HG02938 (cell line): ENCODE results near the gene SCN1B.
"Not testable (repeated sequence)": the region's sequence is repeated elsewhere in the genome, so short reads cannot be mapped to it uniquely, and the experiment has no call there.

Experiments used
- ATAC-seq: cut with Tn5 transposase; IDR thresholded peaks from one replicate; pipeline ENCODE4 v1.9.1; 2021; ENCODE audit warnings: mild to moderate bottlenecking, moderate library complexity; ENCODE audit not compliant: unreplicated experiment

SCN1B gene

DNA sequence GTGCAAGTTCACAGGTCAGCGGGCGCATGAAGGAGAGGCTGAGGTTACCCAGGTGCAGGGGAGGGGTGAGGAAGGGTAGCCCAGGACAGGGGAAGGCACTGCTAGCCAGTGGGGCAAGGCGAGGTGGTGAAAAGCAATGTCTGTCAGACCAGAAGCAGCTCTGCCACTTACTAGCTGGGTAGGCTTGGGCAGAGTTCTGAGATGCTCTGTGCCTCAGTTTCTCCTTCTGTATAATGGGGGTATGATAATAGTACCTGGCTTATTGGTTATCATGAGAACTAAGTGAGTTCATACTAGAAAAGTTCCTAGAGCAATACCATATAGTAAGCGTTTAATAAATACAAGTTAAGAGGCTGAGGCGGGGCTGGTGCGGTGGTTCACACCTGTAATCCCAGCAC lies 14.3 kb upstream of the SCN1B start:
- ATAC-seq: no peak

DNA sequence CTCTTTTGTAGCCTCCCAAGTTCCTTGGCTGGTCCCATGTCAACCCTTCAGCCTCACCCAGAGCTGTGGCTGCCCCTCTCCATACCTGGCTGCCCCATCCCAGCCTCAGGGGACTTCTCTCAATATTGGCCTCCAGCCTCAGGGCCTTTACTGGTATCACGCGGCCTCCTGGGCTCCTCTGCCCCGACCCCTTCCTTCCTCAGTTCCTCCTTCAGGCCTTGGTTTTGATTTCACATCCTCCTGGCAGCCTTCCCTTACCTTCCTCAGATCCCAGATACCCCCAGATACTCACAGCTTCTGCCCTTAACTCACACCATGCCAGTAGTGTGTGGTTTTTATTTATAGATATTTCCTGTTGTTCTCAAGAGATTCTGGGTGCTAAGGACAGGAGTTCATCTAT lies 12.8 kb upstream of the SCN1B start:
- ATAC-seq: no peak

DNA sequence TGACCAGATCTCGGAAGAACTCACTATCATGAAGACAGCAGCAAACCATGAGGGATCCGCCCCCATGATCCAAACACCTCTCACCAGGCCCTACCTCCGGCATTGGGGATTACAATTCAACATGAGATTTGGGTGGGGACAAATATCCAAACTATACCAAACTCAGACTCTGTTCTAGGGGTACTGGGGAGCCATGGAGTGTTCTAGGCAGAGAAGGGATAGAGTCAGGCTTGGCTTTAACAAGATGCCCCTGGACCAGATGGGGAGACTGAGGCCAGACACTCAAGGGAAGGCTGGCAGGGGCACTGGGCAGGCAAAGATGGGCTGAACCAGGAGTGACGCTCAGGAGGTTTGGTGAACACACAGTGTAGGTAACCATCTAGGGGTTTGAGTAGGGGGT lies 11.9 kb upstream of the SCN1B start:
- no peak for ATAC-seq

DNA sequence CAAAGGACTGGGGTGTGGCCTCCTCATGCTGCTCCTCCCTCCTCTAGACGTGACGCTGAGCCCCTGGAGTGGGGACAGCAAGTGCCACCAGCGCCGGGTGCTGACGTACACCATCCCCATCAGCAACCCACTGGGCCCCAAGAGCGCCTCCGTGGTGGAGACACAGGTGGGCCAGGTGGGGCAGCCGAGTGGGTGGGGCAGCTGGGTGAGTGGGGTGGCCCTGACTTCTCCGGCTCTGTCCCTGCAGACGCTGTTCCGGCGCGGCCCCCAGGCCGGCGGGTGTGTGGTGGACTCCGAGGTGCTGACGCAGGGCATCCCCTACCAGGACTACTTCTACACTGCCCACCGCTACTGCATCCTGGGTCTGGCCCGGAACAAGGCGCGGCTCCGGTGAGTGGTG lies 11.1 kb upstream of the SCN1B start:
- ATAC-seq: no peak

DNA sequence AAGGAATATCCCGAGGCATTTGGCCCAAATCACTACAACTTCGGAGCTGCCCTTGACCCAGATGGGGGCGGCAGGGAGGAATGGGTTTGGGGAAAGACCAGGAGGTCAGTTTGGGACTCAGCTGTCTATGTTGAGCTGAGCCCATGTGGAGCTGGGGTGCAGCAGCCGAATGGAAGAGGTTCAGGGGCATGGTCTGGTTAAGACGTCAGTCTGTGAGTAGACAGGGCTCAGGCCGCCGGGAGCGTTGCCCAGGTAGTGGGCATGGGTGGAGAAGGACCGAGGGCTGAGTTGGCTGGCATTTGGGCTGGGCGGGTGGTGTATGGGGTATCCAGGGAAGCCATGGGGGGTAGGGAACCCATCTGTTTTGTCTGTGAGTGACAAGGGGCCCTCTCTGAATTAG lies 9.3 kb upstream of the SCN1B start:
- no peak for ATAC-seq

DNA sequence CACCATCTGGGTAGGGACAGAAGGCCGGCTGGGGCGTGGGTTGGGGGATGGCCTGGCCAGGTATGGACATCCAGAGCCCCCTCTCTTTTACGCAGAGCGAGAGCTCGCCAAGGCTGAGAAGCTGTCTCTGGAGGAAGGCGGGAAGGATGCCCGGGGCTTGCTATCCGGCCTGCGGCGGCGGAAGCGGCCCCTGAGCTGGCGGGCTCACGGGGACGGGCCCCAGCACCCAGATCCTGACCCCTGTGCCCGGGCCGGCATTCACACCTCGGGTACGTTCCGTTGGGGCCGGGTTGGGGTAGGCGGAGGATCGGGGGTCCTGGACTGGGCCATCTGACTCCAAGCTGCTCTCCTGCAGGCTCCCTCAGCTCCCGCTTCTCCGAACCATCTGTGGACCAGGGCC lies 8.7 kb upstream of the SCN1B start:
- ATAC-seq: no peak

DNA sequence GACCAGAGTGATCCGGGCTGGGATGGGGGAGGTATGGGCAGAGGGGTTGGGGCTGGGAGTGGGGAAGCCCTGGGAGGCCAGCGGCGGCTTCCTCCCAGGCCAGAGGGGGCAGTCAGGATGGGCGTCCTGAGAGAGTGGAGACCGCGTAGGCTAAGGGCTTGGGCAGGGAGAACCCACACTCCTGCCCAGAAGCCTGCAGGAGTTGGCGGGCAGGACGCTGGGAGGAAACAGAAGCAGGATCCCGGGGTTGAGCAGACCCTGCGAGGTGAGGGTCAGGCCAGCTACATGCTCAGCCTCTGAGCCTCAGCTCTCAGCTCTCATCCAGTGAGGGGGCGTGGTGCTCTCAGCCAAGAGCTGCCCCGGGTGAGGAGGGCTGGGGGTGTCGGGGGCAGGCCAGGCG lies 7.8 kb upstream of the SCN1B start:
- no peak for ATAC-seq

DNA sequence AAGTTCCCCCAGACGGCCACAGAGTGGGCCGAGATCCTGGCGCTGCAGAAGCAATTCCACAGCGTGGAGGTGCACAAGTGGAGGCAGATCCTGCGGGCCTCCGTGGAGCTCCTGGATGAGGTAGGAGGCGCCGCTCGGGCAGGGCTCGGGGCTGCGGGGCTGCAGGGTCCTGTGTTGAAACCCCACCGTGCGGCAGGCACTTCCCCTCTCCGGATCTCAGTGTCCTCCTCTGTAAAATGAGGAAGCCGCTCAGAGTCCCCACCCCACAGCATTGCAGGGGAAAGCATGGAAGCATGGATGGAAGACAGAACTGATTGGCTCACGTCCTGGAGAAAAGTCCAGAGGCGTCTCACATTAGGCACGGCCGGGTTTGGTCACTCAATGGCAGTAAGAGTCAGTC lies 6.8 kb upstream of the SCN1B start:
- ATAC-seq: no peak

DNA sequence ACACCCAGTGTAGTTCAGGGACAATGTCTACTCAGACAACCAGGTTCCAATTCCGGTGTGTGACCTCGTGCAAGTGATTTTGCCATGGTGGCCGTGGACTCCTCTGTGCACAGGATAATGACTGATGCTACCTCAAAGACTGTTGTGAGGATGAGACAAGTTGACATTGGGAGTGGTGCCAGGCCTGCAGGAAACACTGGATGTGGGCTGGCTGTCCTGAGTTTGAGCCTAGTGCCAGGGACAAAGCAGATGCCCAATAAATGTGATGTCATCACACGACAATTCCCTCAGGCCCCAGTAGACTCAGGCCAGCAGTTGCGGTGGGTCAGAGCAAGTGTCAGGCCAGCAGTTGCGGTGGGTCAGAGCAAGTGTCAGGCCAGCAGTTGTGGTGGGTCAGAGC lies 6.2 kb upstream of the SCN1B start:
- no peak for ATAC-seq

DNA sequence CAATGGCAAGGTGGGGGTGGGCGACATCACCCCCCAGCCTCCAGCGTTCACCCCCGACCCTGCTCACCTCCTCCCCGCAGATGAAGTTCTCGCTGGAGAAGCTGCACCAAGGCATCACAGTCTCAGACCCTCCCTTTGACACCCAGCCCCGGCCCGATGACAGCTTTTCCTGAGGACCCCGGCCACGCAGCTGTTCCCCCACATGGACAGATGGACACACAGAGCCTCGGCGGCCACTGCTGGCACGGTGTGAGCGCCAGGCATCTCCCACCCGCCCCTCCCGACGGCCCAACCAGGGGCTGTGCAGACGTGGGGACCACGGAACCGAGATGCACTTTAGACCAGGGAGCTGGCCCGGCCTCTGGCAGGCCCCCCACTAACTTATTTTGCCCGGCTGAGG lies 4.3 kb upstream of the SCN1B start:
- no peak for ATAC-seq

DNA sequence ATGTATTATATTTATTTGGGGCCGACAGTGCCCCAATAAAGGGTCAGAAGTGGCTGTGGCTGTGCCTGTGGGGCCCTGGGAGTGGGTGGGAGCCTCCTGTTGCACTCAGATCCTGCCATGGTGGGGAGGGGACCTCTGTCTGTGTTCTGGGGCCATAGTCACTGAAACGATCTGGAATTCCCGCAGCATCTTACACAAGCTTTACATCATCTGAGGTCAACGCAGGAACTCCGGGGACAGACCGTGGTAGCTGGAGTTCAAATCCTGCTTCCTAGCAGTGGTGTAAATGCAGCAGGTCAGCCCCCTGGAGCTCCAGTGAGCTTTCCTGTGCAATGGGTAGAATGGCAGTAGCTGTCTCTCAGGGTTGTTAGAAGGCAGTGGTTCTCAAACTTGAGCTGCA lies 3.9 kb upstream of the SCN1B start:
- no peak for ATAC-seq

DNA sequence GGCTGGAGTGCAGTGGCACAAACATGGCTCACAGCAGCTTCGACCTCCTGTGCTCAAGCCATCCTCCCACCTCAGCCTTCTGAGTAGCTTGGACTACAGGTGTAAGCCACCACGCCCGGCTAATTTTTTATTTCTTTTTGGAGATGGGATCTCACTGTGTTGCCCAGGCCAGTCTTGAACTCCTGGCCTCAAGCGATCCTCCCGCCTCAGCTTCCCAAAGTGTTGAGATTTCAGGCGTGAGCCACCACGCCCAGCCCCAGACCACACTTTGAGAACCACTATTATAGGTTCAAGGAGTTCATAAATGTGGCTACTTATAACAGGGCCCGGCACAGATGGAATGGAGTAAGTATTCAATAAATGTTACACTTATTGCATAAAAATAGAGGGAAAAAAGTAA lies 3.3 kb upstream of the SCN1B start:
- no peak for ATAC-seq

DNA sequence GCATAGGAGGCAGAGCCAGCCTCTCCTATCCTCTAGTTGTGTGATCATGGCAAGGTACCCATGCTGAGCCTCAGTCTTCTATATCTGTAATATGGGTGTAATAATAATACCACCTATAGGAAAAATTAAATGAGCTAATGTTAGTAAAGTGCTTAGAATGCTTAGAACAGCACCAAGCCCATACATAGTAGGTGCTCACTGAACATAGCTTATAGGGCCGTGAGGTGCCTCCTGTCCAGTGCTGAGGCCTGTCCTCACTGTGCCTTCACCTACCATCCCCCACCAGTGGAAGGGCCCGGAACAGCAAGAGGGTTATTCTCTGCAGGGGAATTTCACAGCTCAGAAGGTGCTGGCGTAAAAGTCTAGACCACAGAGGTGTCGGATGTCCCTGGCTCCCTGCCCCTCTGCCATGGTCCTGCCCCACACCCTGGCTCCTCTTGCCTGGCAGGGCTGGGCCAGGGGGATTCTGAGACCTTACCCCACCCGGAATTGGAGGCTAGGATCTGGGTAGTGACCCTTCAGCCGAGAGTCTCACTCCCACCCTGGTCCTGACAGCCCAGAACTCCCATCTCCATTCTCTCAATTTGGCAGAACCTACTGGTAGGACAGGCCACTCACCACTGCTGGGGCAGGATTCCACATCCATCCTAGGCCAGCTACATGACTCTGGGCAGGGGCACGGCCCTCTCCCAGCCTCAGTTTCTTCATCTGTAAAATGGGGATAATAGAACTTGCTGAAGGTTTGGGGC lies 2.2 kb upstream of the SCN1B start:
- no peak for ATAC-seq

DNA sequence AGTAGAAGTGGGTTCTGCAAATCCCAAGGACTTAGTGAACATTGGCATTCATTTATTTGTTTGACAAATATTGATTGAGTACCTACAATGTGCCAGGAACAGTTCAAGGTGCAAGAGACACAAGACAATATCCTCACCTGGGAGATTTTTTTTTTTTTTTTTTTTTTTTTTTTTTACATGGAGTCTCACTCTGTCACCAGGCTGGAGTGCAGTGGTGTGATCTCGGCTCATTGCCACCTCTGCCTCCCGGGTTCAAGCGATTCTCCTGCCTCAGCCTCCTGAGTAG lies 1.7 kb upstream of the SCN1B start:
- not testable (repeated sequence) for ATAC-seq

DNA sequence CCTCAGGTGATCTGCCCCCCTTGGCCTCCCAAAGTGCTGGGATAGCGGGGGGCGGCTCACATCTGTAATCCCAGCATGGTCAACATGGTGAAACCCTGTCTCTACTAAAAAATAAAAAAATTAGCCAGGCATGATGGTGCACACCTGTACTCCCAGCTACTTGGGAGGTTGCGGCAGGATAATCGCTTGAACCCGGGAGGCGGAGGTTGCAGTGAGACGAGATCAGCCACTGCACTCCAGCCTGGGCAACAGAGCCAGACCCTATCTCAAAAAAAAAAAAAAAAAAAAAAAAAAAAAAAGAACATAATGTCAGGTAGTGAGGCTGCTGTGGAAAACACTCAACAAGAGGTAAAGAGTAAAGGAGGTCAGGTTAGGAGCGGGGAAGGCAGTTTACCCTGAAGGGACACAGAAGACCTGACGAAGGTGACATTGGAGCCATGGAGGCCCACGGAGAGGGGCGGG lies 964 bp upstream of the SCN1B start:
- ATAC-seq: not testable (repeated sequence)

DNA sequence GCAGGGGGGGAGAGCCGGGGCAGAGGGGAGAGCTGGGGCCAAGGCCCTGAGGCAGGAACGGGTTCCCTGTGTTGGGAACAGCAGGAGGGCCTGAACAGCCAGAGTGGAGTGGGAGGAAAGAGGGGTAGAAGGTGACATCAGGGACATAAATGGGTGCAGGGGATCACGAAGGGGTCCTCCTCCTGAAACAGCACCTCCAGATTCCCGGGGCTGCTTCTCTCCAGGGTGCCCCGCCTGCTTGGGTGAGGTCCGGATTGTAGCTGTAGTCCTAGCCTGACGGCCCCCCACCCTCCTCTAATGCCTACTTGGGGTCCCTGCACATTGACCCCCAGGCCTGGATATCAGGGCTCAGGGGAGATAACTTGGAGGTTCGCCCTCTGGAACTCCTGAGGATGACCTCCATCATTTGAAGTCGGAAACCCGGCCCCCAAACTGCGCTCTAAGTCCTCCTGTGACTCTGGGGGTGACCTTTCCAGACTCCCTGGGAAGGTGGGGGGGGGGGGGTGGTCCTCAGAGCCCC lies 473 bp upstream of the SCN1B start:
- ATAC-seq: no peak

DNA sequence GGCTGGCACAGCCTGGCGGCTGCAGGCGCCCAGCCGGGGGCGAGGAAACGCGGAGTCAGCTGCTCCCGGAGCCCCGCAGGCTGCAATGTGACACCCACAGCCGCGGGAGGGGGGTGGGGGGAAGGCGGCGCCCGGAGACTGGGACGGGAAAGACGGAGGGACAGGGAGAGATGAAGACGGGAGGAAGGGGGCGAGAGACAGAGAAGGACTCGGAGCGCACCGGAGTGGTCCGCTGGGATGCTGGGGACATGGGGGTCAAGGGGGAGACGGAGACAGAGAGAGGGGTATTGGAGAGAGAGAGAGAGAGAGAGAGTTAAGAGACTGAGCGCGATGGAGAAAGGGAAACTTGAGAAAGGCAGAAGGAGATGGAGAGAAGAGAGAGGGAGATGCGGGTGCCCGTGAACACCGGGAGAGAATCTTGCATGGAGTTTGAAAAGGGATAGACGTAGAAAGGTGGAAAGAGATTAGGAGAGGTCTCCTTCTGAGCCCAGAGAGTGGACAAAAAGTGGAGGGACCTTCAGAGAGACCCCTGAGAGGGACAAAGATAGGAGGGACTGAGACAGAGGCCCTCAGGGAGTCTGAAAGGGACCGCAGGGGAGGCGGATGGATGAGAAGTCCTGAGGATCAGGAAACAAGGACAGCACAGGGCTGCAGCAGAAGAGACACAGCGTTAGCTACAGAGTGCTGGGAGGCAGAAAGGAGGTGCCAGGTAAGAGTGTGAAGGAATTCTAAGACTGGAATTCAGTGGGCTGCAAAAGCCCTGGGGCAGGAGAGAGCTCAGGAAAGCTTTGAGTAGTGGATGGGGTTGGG lies 1.0 kb downstream of the SCN1B start:
- no peak for ATAC-seq

DNA sequence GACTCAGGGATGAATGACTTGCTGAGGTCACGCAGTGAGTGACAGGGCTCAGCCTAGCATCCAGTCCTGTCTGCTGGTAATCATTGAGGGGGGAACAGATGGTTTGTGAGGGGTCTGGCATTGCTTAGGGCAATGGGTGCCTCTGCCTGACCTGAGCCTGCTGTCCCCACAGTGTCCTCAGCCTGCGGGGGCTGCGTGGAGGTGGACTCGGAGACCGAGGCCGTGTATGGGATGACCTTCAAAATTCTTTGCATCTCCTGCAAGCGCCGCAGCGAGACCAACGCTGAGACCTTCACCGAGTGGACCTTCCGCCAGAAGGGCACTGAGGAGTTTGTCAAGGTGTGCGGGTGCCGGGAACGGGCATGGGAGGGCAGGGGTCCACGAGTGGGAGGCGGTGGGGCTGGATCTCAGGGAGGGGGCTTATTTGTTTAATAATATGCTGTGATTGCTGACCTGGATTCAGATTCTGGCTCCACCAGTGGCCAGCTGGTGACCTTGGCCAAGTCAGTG lies 2.1 kb downstream of the SCN1B start:
- ATAC-seq: no peak

DNA sequence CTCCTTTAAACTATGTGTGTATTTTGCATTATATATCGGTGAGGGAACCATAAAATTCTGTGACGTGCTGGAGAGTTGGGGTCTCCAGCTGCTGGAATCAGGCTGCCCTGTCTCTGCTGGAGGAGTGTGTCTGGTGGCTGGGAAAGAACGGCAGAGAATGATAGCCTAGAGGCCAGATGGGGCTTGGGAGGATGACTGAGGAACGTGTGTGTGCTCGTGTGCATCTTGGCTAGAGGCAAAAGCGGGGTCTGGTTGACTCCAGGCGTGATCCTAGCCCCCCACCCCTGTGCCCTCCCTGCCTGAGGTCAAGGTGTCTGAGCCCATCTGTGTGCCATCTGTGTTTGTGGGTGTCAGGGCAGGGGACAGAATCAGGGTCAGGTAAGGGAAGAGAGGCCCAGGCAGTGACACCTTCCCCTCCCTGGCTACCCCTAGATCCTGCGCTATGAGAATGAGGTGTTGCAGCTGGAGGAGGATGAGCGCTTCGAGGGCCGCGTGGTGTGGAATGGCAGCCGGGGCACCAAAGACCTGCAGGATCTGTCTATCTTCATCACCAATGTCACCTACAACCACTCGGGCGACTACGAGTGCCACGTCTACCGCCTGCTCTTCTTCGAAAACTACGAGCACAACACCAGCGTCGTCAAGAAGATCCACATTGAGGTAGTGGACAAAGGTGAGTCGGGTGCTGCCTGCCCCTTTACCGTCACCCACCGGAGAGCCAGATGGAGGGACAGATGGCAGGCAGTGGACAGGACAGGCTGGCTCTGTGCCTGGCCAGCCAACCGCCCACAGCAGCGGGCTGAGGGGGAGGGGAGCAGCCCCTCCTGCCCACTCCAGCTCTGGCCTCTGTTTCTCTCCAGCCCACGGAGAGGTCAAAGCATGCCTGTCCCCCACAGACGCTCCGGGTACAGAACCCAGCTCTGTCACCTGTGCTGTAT lies 3.1 kb downstream of the SCN1B start:
- no peak for ATAC-seq

DNA sequence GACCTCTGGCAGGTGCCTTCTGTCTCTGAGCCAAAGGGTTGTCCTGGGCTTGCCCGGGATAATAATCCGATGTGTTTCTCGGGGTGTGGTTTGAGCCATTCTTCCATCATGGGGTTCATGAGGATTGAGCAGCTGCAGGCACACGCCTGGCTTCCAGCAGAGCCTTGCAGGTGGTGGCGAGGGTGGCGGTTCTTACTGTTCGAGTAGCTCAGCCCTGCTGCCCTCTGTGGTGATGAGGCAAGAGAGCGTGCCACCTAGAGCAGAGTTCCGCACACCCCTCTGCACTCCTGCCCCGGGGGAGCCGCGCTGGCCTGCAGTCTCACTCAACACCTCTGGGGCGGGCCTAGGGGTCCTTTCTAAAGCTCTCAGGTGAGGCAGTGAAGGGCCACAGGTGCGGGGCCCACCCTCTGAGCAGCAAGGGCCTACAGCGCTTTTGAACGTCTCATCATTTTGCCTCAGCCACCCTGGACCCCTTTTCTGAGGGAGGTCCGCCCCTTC lies 3.8 kb downstream of the SCN1B start:
- ATAC-seq: no peak
